K562 (cell line): ENCODE measurements around the gene TRMT1. TPM values are rescaled to one million over a fixed set of nuclear protein-coding genes. Genes with fewer than 3 reads are reported as not detected.

Source experiments
- ATF2 ChIP-seq: sonication (generic); formaldehyde crosslinking; IDR thresholded peaks from 2 replicates; pipeline ENCODE4 v1.8.1; 2022; ENCODE audit warnings: missing genetic modification reagents
- C11orf30 ChIP-seq: fragments of 450-650 bp; IDR thresholded peaks from 2 replicates; pipeline ENCODE4 v1.6.1; 2016; ENCODE audit warnings: low read depth, mild to moderate bottlenecking
- EGR1 ChIP-seq: fragments of 450-650 bp; conservative IDR thresholded peaks from 2 replicates; pipeline ENCODE4 v1.6.1; 2017; ENCODE audit warnings: mild to moderate bottlenecking
- ID3 ChIP-seq, 2 experiments: fragments of 250-450 bp in 1 of 2; fragments of 450-650 bp in 1 of 2; sonication (Bioruptor Pico) in 1 of 2; IDR thresholded peaks; 2 replicates each; pipeline versions ENCODE4 v1.6.1 to v1.8.0; 2016 to 2021; ENCODE audit warnings: mild to moderate bottlenecking in 2 of 2, moderate library complexity in 2 of 2, missing compliant biosample characterization in 1 of 2, missing genetic modification characterization in 1 of 2
- KAT7 ChIP-seq: sonication (generic); formaldehyde crosslinking; IDR thresholded peaks from 2 replicates; pipeline ENCODE4 v1.8.0; 2022; ENCODE audit warnings: missing genetic modification reagents, mild to moderate bottlenecking, borderline replicate concordance
- KLF13 ChIP-seq: fragments of 450-650 bp; IDR thresholded peaks from 2 replicates; pipeline ENCODE4 v1.6.1; 2016; ENCODE audit warnings: missing genetic modification characterization, low read depth, mild to moderate bottlenecking, missing compliant biosample characterization, moderate library complexity, borderline replicate concordance
- MCM2 ChIP-seq: fragments of 450-650 bp; IDR thresholded peaks from 2 replicates; pipeline ENCODE4 v1.6.1; 2017; ENCODE audit warnings: low read depth, mild to moderate bottlenecking
- NCOR1 ChIP-seq: fragments of 450-650 bp; IDR thresholded peaks from 2 replicates; pipeline ENCODE4 v1.6.1; 2016; ENCODE audit warnings: mild to moderate bottlenecking, moderate library complexity
- NR2C1 ChIP-seq, 2 experiments: fragments of 450-650 bp; IDR thresholded peaks; 2 replicates each; pipeline ENCODE4 v1.6.1; 2017; ENCODE audit warnings: mild to moderate bottlenecking in 2 of 2, antibody characterized with exemption in 1 of 2, inconsistent platforms in 1 of 2, missing compliant biosample characterization in 1 of 2, missing genetic modification characterization in 1 of 2
- PKNOX1 ChIP-seq: fragments of 450-650 bp; IDR thresholded peaks from 2 replicates; pipeline ENCODE4 v1.6.1; 2016
- POLR2AphosphoS2 ChIP-seq: IDR thresholded peaks from 2 replicates; pipeline ENCODE4 v1.6.1; 2012; ENCODE audit warnings: low read length, improper control_type of control experiment
- PTTG1 ChIP-seq: fragments of 450-650 bp; IDR thresholded peaks from 2 replicates; pipeline ENCODE4 v1.6.1; 2016; ENCODE audit warnings: low read depth, mild to moderate bottlenecking, missing genetic modification characterization, missing compliant biosample characterization
- RBM39 ChIP-seq: fragments of 200-400 bp; formaldehyde crosslinking; optimal IDR thresholded peaks from 2 replicates; pipeline ENCODE3; 2018; ENCODE audit warnings: low read depth, low read length
- SMAD4 ChIP-seq: fragments of 250-450 bp; sonication (Bioruptor Pico); conservative IDR thresholded peaks from 2 replicates; pipeline ENCODE4 v1.8.0; 2021; ENCODE audit warnings: inconsistent platforms, mild to moderate bottlenecking, moderate library complexity
- SREBF2 ChIP-seq: sonication (generic); formaldehyde crosslinking; IDR thresholded peaks from 2 replicates; pipeline ENCODE4 v1.4.0; 2020; ENCODE audit warnings: mild to moderate bottlenecking, missing genetic modification reagents
- SRSF9 ChIP-seq: fragments of 200-400 bp; formaldehyde crosslinking; IDR thresholded peaks from 2 replicates; pipeline ENCODE4 v1.6.1; 2017; ENCODE audit warnings: low read depth, low read length, borderline replicate concordance
- THRB ChIP-seq: fragments of 450-650 bp; formaldehyde crosslinking; conservative IDR thresholded peaks from 2 replicates; pipeline ENCODE4 v1.4.0; 2022; ENCODE audit warnings: mild to moderate bottlenecking, missing genetic modification characterization
- TRIM25 ChIP-seq: fragments of 450-650 bp; IDR thresholded peaks from 2 replicates; pipeline ENCODE4 v1.7.0; 2016; ENCODE audit warnings: borderline replicate concordance
- ZC3H8 ChIP-seq: fragments of 450-650 bp; IDR thresholded peaks from 2 replicates; pipeline ENCODE4 v1.6.1; 2017
- ZFP30 ChIP-seq: fragments of 250-450 bp; sonication (Bioruptor Pico); IDR thresholded peaks from 2 replicates; pipeline ENCODE4 v1.8.0; 2022; ENCODE audit warnings: moderate library complexity, mild to moderate bottlenecking, inconsistent platforms, borderline replicate concordance
- ZNF12 ChIP-seq: sonication (generic); formaldehyde crosslinking; IDR thresholded peaks from 2 replicates; pipeline ENCODE4 v1.4.0; 2020; ENCODE audit warnings: mild to moderate bottlenecking, missing genetic modification reagents
- ZNF165 ChIP-seq: fragments of 250-450 bp; sonication (Bioruptor Pico); IDR thresholded peaks from 2 replicates; pipeline ENCODE4 v1.4.0; 2020; ENCODE audit warnings: borderline replicate concordance
- polyA plus RNA-seq, 8 experiments: library from polyadenylated mRNA; depleted of rRNA in 4 of 8; stranded (reverse) in 5 of 8; unstranded in 3 of 8; fragments of >200 nt; fragmentation: Nextera tagmentation in 2 of 8; fragmentation: Illumina TruSeq in 1 of 8; extraction: Ambion mirVana in 2 of 8; extraction: Trizol in 1 of 8; gene quantifications; 2 replicates each; pipeline versions ENCODE4 v1.2.1 to v1.2.3, GENCODE V29; 2011 to 2014; ENCODE audit warnings: inconsistent platforms in 1 of 8, missing spikeins in 1 of 8
- total RNA-seq, 7 experiments: library from RNA; depleted of rRNA in 6 of 7; stranded (reverse); fragments of >200 nt in 6 of 7; fragmentation: Illumina TruSeq in 2 of 7; extraction: Trizol in 2 of 7; gene quantifications; 2 replicates each; pipeline versions ENCODE4 v1.2.1 to v1.2.3, GENCODE V29; 2011 to 2021; ENCODE audit warnings: low replicate concordance in 1 of 7

Gene TRMT1
- total and polyA plus RNA-seq, 9 of the 15 experiments (the other 6 are each of a cell fraction or from before 2014, with no cell fraction given): 5.8 to 158 (median 54.3) TPM

- TF ChIP-seq PKNOX1 (no peak), RBM39 (no peak), EGR1 (no peak), SRSF9 (no peak), ATF2 (CRISPR knock-in tag) (no peak), ZNF12 (CRISPR knock-in tag) (no peak), SMAD4 (CRISPR knock-in tag) (no peak), NR2C1 (IDR thresholded peaks at IDR 0.05) (no peak), NR2C1 (tag; IDR thresholded peaks at IDR 0.05) (no peak), C11orf30 (no peak), ZFP30 (no peak), PTTG1 (no peak), ZNF165 (CRISPR knock-in tag) (no peak), THRB (CRISPR knock-in tag) (peak; percentile 35; the same call in 1 of the 2 replicates), KAT7 (CRISPR knock-in tag) (peak; percentile 76; the same call in 1 of the 2 replicates), MCM2 (no peak), SREBF2 (CRISPR knock-in tag) (no peak), ZC3H8 (no peak), KLF13 (tag) (no peak; the same call in 1 of the 2 replicates), NCOR1 (no peak), TRIM25 (no peak), ID3 (CRISPR knock-in tag; IDR thresholded peaks at IDR 0.05) (no peak), ID3 (tag; IDR thresholded peaks at IDR 0.05) (no peak), POLR2AphosphoS2 (peak; percentile 94; the same call in 1 of the 2 replicates)
Observed at GRCh38 chr19:13154911-13155471, 38.5 kb upstream of the TRMT1 start (continued).
